Lower lobe of right lung (tissue), 2 donors: ENCODE results near the gene HOMEZ. TPM values are rescaled to one million over a fixed set of nuclear protein-coding genes. Genes with fewer than 3 reads are reported as not detected.

Experiments used
- ATAC-seq, 2 donors: fragments of 200-7000 bp; cut with Tn5 transposase; one replicate each; pipeline ENCODE4 v1.9.1; 2020 to 2022; ENCODE audit warnings: mild to moderate bottlenecking in 2 of 2, moderate library complexity in 2 of 2
- DNase-seq: peaks from one replicate; pipeline ENCODE4 v3.0.0-alpha.2; 2020
- H3K27ac ChIP-seq: fragments of 200-600 bp; one replicate; pipeline ENCODE4 v1.8.0; 2022
- H3K27me3 ChIP-seq: fragments of 200-600 bp; one replicate; pipeline ENCODE4 v1.8.0; 2022; ENCODE audit warnings: low read depth
- H3K36me3 ChIP-seq: fragments of 200-600 bp; one replicate; pipeline ENCODE4 v1.8.0; 2022; ENCODE audit warnings: mild to moderate bottlenecking
- H3K4me1 ChIP-seq: fragments of 200-600 bp; one replicate; pipeline ENCODE4 v1.8.0; 2022
- H3K4me3 ChIP-seq: fragments of 200-600 bp; one replicate; pipeline ENCODE4 v1.8.0; 2022; ENCODE audit warnings: mild to moderate bottlenecking
- H3K9me3 ChIP-seq: fragments of 200-600 bp; one replicate; pipeline ENCODE4 v1.8.0; 2022
- intact Hi-C: fragments of 100-400 bp; cut with DNase I; formaldehyde crosslinking; loops from one replicate; pipeline ENCODE4 v1.11.0; 2022
- total RNA-seq: library from RNA; stranded (reverse); fragmentation: NEBNext Ultra II Directional; extraction: Animal tissue kit (Norgen Biotek cat#: 25700); gene quantifications from one replicate; pipeline ENCODE4 v1.2.1, GENCODE V29; 2021
- TF ChIP-seq, protein P1 (sequence below): fragments of 200-600 bp; IDR thresholded peaks from one replicate; pipeline ENCODE4 v1.8.0; 2022; ENCODE audit warnings: antibody characterized with exemption, mild to moderate bottlenecking
- donor health status: DM: no; HTN: yes; CAD: no; lungs with severe emphysema.

Gene HOMEZ
- total RNA-seq, 1 donor from 2014 or later: 12.4 TPM

DNA sequence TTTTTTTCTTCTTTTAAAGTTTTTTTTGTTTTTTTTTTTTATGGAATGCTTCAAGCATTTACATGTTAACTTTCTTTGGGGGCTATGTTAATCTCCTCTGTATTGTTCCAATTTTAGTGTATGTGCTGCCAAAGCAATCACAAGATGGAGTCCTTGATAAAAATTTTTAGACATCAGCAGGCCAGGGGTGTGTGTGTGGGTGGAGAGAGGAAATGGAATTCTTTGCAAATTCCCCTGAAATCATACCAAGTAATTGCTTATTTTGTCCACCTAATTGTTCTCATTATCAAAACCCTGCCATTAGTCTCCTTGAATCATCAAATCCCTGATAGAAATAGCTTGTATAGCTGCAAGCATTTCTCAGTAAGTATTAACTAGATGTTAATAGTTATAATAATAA lies 26.5 kb downstream of the HOMEZ start:
- no peaks in the 10 kb centered on the region for H3K4me1 ChIP-seq
- TF ChIP-seq, protein P1, sequence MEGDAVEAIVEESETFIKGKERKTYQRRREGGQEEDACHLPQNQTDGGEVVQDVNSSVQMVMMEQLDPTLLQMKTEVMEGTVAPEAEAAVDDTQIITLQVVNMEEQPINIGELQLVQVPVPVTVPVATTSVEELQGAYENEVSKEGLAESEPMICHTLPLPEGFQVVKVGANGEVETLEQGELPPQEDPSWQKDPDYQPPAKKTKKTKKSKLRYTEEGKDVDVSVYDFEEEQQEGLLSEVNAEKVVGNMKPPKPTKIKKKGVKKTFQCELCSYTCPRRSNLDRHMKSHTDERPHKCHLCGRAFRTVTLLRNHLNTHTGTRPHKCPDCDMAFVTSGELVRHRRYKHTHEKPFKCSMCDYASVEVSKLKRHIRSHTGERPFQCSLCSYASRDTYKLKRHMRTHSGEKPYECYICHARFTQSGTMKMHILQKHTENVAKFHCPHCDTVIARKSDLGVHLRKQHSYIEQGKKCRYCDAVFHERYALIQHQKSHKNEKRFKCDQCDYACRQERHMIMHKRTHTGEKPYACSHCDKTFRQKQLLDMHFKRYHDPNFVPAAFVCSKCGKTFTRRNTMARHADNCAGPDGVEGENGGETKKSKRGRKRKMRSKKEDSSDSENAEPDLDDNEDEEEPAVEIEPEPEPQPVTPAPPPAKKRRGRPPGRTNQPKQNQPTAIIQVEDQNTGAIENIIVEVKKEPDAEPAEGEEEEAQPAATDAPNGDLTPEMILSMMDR: no peak
- DNase-seq (no peak), ATAC-seq (no peak)
- peaks cover 4% of the 10 kb centered on the region for H3K27me3 ChIP-seq
- no peak overlapping the region for H3K27ac ChIP-seq
- intact Hi-C loops: no loop called here
- H3K9me3 ChIP-seq: no peaks in the 10 kb centered on the region
- no peaks in the 10 kb centered on the region for H3K36me3 ChIP-seq
- no peak overlapping the region for H3K4me3 ChIP-seq

DNA sequence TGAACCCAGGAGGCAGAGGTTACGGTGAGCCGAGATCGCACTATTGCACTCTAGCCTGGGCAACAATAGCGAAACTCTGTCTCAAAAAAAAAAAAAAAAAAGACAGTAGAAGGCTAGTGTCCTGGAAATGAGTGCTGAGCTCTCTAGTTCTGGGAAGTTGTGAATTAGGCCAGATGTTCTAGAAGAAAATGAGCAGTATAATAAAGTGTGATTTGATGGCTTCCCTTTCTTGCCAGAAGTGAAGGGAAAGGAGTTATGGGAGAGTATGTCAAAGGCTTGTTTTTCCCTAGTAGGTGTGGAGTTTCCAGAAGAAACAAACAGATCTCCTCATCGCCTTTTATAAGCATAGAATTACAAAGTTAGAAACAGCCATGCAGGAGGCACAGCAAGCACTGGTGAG lies 27.7 kb downstream of the HOMEZ start:
- Histone ChIP-seq H3K27ac (no peak overlapping the region), H3K9me3 (no peaks in the 10 kb centered on the region), H3K36me3 (no peaks in the 10 kb centered on the region), H3K27me3 (peaks cover 4% of the 10 kb centered on the region), H3K4me3 (no peak overlapping the region), H3K4me1 (no peaks in the 10 kb centered on the region)
- DNase-seq: no peak
- intact Hi-C loops: no loop called here
- TF ChIP-seq, protein P1: no peak
- no peak for ATAC-seq

DNA sequence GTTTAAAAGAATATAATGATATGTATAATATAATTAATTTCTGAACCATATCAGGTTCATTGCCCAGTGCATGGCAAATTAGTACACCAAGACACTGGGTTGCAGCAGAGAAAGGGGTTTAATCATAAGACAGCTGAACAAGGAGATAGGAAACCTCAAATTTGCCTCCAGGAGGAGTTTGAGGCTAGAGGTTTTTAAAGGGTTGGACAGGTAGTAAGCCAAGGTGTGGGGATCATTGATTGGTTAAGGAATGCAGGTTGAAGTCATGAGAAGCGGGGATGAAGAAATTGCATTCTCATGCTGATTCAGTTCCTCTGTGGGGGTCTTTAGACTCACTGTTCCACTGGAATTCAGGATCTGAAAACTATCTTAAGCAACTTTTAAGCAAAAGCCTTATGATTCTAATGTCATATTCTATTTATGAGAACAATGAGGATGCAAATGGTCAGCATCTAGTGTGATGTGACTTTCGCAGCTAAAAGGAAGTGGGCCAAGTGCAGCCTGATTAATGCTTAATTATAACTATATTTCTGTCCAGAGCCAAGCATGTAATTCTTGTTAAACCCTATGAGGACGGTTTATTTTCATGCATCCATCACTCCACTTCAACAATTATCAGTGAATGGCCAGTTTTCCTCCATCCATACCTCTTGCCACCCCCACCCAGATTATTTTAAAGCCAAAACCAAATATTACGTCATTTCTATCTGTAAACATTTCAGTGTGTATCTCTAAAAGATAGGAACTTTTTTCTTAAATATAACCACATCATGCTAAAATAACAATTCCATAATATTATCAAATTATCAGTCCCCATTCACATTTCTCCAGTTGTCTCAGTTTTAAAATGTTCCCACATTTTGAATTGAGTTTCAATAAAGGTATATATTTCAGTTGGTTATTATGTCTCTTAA lies 33.3 kb downstream of the HOMEZ start:
- H3K4me3 ChIP-seq: no peak overlapping the region
- no peaks in the 10 kb centered on the region for H3K36me3 ChIP-seq
- DNase-seq: no peak
- intact Hi-C loops: no loop called here
- H3K27me3 ChIP-seq: no peaks in the 10 kb centered on the region
- no peak overlapping the region for H3K27ac ChIP-seq
- TF ChIP-seq, protein P1: no peak
- ATAC-seq: no peak
- no peaks in the 10 kb centered on the region for H3K4me1 ChIP-seq
- H3K9me3 ChIP-seq: no peaks in the 10 kb centered on the region

DNA sequence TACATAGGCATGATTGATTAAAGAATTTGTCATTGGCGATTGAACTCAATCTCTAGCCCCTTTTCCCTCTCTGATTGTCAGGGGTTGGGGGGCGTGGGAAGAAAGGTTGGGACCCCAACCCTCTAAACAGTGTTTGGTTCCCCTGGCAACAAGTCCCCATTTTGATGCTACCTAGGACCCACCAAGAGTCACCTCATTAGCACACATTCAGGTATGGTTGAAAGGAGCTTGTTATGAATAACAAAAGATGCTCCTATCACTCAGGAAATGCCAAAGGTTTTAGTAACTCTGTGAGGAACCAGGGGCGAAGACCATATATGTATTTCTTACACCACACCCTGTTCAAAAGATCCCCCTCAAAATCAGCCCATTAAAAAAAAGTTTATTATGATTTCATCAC lies 33.9 kb downstream of the HOMEZ start:
- Histone ChIP-seq H3K27me3 (no peaks in the 10 kb centered on the region), H3K4me1 (no peaks in the 10 kb centered on the region), H3K4me3 (no peak overlapping the region), H3K27ac (no peak overlapping the region), H3K36me3 (no peaks in the 10 kb centered on the region), H3K9me3 (no peaks in the 10 kb centered on the region)
- no peak for ATAC-seq
- no peak for DNase-seq
- TF ChIP-seq, protein P1: no peak
- intact Hi-C loops: no loop called here

DNA sequence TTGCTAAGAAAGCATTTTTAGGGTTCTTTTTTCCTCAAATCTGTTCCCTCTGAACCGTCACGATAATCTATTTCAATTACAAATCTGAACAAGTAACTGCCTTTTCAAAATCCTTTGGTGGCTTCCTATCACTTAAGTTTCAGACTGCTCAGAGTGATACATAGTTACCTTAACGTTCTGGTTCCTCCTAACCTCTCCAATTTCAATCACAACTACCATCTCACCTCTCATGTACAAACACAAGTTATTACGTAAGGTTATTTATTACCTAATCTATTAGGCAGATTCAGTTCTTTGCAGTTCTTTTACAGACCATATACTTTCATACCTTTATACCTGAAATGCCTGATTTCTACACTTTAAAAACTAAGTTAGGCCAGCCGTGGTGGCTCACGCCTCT lies 36.1 kb downstream of the HOMEZ start:
- intact Hi-C loops: no loop called here
- Histone ChIP-seq H3K4me3 (no peak overlapping the region), H3K36me3 (no peaks in the 10 kb centered on the region), H3K4me1 (no peaks in the 10 kb centered on the region), H3K27me3 (no peaks in the 10 kb centered on the region), H3K27ac (no peak overlapping the region), H3K9me3 (no peaks in the 10 kb centered on the region)
- DNase-seq: no peak
- ATAC-seq: no peak
- TF ChIP-seq, protein P1: no peak
